NCI-H1930 (cell line): Measurements from ENCODE around the gene C13orf46.

Source experiments
- DNase-seq, 2 experiments: peaks; one replicate each; lab custom pipeline; 2025; lab: John Stamatoyannopoulos, UW

The C13orf46 gene

DNA sequence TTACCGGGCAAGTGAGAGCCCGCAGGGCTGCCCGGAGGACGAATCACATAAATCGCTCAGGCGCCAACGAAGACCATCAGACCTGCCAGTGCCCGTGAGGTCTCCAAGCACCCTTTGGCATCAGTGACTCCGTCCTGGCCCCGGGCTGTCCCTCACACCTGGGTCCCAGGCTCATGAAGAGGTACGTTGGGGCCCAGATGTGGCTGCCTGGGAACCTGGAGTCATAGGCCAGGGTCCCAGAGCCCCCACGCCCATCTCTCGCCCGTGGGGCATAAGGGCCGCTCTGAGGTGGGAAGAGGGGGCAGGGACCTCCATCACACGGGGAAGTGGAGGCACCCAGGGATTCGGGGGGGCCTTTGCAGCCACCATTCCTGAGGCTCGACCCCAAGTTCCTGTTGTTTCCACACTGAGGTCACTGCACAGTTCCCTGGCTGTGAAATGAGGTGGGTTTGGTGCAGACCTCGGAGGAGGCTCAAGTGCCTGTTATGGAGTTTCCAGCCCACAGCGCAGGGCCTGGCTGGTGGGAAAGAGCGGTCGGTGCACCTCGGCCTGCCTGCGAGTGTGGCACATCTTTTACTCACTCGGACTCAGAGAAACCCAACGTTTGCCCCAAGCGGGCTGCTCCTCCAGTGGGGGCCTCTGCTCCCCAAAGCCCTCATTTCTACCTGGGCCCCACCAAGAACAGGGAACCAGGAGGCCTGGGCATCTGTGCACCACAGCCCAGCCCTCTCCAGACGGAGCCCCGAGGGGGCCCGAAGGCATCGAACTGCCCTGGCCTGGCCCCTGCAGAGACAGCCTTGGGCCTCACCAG is 35.9 kb upstream of the C13orf46 start:
- DNase-seq: no peak

DNA sequence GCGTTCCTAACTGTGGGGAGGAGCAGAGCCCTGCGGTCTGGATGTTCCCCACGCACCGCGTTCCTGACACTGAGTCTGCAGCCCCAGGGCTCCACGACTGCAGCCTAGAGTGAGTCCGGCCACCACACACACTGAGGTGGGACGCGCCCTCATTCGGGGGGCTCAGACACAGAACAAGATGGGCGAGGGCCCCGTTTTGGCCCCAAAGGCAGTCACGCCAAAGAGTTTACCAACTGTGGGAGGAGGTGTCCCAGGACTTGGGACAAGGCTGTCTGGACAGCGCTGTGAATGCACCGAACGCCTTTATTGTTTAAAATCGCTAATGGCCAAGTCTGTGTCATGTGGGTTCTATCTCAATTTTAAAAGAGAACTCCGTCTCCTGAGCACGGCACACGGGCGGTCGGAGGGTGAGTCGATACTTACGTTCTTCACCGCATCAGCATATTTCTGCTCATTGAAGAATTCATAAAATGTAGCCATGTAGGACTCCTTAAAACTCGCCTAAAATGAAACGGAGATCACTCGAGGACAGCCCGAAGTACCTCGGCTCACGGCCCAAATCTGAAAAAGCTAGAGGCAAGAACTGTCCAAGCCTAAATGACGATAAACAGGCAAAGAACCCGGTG is 35.2 kb upstream of the C13orf46 start:
- DNase-seq: no peak

- no peak for DNase-seq
Observed at GRCh38 chr13:114007566-114007965, 33.7 kb upstream of the C13orf46 start.

DNA sequence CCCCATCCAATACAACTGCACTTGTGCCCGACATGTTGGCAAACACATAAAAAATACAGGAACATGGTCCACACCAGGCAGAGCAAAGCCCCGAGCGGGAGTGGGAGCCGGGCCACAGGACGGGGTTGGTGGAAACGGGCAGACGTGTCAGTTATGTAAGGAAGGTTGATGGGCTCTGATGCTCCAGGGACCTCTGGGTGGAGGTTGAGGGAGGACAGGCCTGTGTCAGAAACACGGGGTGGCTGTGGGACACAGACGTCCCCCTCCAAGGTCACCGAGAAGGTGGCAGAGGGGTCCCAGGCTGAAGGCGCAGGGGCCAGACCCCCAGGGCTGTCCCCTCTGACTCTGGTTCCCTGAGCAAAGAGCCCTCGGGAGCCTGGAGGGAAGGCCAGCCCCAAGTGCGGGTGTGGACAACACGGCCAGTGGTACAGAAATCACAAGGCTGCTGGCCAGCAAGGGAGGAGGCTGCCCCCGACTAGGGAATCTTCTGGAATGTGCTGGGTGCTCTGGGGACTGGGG is 31.4 kb upstream of the C13orf46 start:
- DNase-seq: no peak

DNA sequence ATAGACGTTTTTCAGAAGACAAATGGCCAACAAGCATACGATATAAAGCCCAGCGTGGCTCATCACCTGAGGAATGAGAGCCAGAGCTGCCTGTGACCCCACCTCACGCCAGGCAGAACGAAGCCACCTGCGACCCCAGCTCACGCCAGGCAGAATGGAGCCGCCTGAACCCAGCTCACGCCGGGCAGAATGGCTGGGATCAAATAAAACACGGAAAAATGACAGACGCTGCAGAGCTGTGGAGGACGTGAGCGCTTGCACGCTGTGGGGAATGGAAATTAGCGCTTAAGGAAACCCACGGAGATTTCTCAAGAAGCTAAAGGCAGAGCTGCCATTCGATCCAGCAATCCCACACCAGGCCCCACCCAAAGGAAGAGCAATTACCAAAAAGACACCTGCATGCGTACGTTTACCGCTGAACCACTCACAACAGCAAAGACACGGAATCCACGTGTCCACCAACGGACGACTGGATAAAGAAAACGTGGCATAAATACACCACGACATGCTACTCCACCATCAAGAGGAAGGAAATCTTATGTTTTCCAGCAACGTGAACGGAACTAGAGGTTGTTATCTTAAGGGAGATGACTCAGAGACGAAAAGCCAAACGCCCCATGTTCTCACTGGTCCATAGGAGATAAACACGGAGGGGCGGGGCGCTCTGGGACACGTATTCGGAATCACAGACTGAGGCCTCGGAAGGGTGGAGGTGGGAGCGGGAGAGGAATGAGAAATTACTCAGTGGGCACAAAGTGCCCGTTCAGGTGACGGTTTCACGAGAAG is 30.7 kb upstream of the C13orf46 start:
- no peak for DNase-seq

- DNase-seq: no peak
Observed at GRCh38 chr13:114002771-114003321, 29.0 kb upstream of the C13orf46 start.

GRCh38 chr13:114002009-114002544 is 28.2 kb upstream of the C13orf46 start:
- DNase-seq: no peak

DNA sequence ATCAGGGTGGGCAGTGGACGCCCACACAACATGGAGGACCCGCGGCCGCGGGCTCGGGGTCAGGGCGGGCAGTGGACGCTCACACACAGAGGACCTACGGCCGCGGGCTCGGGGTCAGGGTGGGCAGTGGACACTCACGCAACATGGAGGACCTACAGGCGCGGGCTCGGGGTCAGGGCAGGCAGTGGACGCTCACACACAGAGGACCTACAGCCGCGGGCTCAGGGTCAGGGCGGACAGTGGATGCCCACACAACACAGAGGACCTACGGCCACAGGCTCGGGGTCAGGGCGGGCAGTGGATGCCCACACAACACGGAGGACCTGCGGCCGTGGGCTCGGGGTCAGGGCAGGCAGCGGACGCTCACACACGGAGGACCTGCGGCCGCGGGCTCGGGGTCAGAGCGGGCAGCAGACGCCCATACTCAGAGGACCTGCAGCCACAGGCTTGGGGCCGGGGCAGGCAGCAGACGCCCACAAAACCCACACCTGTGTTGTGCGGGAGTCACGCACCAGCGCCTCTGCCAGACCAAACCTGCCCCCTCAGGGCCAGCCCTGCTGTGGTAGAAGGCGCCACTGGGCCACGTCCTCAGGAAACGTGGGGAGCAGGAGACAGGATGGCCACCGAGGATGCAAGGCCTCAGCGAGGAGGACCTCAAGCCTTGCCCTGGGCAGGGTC is 27.6 kb upstream of the C13orf46 start:
- DNase-seq: no peak

GRCh38 chr13:114000151-114001040 is 26.5 kb upstream of the C13orf46 start:
- DNase-seq: no peak

GRCh38 chr13:113999618-113999910 is 25.7 kb upstream of the C13orf46 start:
- DNase-seq: no peak

DNA sequence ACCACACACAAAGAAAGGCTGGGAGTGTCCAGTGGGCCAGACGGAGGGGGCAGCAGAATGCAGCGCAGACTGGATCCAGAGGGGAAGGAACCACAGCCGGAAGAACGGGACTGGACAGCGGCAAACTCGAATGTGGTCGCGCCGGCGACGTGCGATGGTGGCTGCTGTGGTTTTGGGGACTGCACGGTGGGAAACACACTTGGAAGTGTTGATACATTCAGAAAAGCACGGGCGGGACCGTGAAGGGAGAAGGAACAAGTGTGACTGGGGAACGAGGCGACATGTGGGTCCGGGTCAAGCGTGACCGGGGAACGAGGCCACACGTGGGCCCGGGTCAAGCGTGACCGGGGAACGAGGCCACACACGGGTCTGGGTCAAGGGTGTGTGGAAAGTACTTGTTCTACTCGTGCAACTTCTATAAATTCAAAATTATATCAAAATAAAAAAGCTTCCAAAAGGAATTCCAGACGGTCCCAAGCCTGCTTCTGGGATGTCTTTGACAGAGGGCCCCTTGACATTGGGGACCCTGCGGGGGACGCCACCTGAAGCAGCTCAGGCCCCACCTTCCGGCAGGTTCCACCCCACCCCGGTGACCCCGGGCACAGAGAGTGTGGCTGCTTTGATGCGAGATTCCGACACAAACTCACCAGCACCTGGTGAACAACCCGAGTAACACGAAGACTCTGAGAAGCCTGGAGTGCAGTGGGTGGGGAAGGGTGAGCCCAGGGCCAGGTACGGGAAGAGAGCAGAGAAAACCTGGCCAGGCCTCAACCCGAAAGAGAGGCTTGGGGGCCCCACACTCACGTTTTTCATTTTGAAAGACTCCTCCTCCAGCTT is 25.1 kb upstream of the C13orf46 start:
- DNase-seq: no peak

- no peak for DNase-seq
Observed at GRCh38 chr13:113997845-113998751, 24.2 kb upstream of the C13orf46 start.

- no peak for DNase-seq
Observed at GRCh38 chr13:113996912-113997745, 23.3 kb upstream of the C13orf46 start.

GRCh38 chr13:113996081-113996911 is 22.4 kb upstream of the C13orf46 start:
- DNase-seq: no peak

- DNase-seq: no peak
Observed at GRCh38 chr13:113995051-113995601, 21.2 kb upstream of the C13orf46 start.

- no peak for DNase-seq
Observed at GRCh38 chr13:113992276-113993005, 18.6 kb upstream of the C13orf46 start.
